Lung (tissue), 12 donors: ENCODE data around the gene CLEC2D. TPM values are rescaled to one million over a fixed set of nuclear protein-coding genes. Genes with fewer than 3 reads are reported as not detected.
"Not testable (repeated sequence)": the region's sequence is repeated elsewhere in the genome, so short reads cannot be mapped to it uniquely, and the experiment has no call there.

Experiments used
- ATAC-seq: fragments of 200-7000 bp; cut with Tn5 transposase; one replicate; pipeline ENCODE4 v1.9.1; 2020; ENCODE audit warnings: moderate number of reproducible peaks; ENCODE audit not compliant: insufficient read depth, low FRiP score
- DNase-seq, 3 donors: peaks; one replicate each; pipeline ENCODE4 v3.0.0-alpha.2; 2013 to 2017
- H3K27ac ChIP-seq, 2 donors: one replicate each; pipeline ENCODE4 v1.5.1; 2013; ENCODE audit warnings: mild to moderate bottlenecking in 2 of 2, moderate library complexity in 2 of 2, control low read depth in 1 of 2, inconsistent platforms in 1 of 2, low read depth in 1 of 2, low read length in 1 of 2
- H3K27me3 ChIP-seq, 3 donors: one replicate each; pipeline ENCODE4 v1.5.1; 2013; ENCODE audit warnings: low read length in 2 of 3; ENCODE audit not compliant: control insufficient read depth in 3 of 3, insufficient read depth in 3 of 3
- H3K36me3 ChIP-seq, 4 donors: one replicate each; pipeline ENCODE4 v1.5.1; 2013; ENCODE audit warnings: low read length in 4 of 4, mild to moderate bottlenecking in 1 of 4, moderate library complexity in 1 of 4; ENCODE audit not compliant: control insufficient read depth in 4 of 4, insufficient read depth in 4 of 4
- H3K4me1 ChIP-seq, 5 donors: one replicate each; pipeline ENCODE4 v1.5.1; 2013; ENCODE audit warnings: low read length in 5 of 5, mild to moderate bottlenecking in 2 of 5, moderate library complexity in 1 of 5; ENCODE audit not compliant: control insufficient read depth in 5 of 5, insufficient read depth in 5 of 5
- H3K4me3 ChIP-seq: one replicate; pipeline ENCODE4 v1.5.1; 2013; ENCODE audit warnings: mild to moderate bottlenecking, control low read depth, moderate library complexity
- H3K9ac ChIP-seq, 2 donors: one replicate each; pipeline ENCODE4 v1.5.1; 2013; ENCODE audit warnings: low read length in 2 of 2, control low read depth in 1 of 2; ENCODE audit not compliant: insufficient read depth in 1 of 2
- H3K9me3 ChIP-seq, 4 donors: one replicate each; pipeline ENCODE4 v1.5.1; 2013; ENCODE audit warnings: low read length in 3 of 4, mild to moderate bottlenecking in 1 of 4, moderate library complexity in 1 of 4; ENCODE audit not compliant: control insufficient read depth in 4 of 4, insufficient read depth in 3 of 4
- WGBS, 2 donors: extraction: QIAGEN DNeasy Blood & Tissue Kit; methylation state at CpG; one replicate each; pipeline ENCODE4 v1.1.7; 2013; 5-methylcytosine and 5-hydroxymethylcytosine counted together
- polyA plus RNA-seq, 2 donors: library from polyadenylated mRNA; stranded (reverse); fragments of 200-250 nt; gene quantifications; one replicate each; pipeline ENCODE4 v1.2.1, GENCODE V29; 2013
- total RNA-seq, 2 donors: library from RNA; depleted of rRNA in 1 of 2; stranded (reverse); fragments of >200 nt in 1 of 2; gene quantifications; one replicate each; pipeline ENCODE4 v1.2.1, GENCODE V29; 2014 to 2021
- TF ChIP-seq, protein P1 (sequence below): IDR thresholded peaks from 2 replicates; pipeline ENCODE4 v1.5.1; 2012; ENCODE audit warnings: mild to moderate bottlenecking; ENCODE audit errors: control extremely low read depth, extremely low read depth
- donor health status: control.
- donor health status: control.
- donor health status: Bipolar disorder and iron deficiency.
- donor health status: healthy.
- donor health status: DM: yes; HTN: yes; CAD: no.

CLEC2D gene
- total and polyA plus RNA-seq, 4 donors: 4.4 to 30.5 (median 9.0) TPM

DNA sequence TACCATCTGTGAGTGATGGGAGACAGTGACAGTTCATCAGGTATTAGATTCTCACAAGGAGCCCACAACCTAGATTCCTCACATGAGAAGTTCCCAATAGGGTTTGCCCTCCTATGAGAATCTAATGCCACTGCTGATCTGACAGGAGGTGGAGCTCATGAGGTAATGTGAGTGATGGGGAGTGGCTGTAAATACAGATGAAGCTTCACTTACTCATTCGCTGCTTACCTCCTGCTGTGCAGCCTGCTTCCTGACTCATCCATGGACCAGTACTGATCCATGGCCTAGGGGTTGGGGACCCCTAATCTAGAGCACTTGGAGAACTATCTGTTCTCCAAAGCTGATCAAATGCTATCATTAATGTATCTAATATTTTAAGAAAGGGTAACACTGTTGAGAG lies 17.7 kb downstream of the CLEC2D start:
- Histone ChIP-seq H3K27me3 (no peaks in the 10 kb centered on the region), H3K9me3 (peaks cover 0 to 5% (median 3%) of the 10 kb centered on the region in 4 donors), H3K4me1 (peaks cover 0 to 9% (median 0%) of the 10 kb centered on the region in 5 donors), H3K36me3 (peaks cover 3 to 46% (median 26%) of the 10 kb centered on the region in 4 donors), H3K4me3 (no peak overlapping the region), H3K27ac (no peak overlapping the region), H3K9ac (no peak overlapping the region)
- TF ChIP-seq, protein P1, sequence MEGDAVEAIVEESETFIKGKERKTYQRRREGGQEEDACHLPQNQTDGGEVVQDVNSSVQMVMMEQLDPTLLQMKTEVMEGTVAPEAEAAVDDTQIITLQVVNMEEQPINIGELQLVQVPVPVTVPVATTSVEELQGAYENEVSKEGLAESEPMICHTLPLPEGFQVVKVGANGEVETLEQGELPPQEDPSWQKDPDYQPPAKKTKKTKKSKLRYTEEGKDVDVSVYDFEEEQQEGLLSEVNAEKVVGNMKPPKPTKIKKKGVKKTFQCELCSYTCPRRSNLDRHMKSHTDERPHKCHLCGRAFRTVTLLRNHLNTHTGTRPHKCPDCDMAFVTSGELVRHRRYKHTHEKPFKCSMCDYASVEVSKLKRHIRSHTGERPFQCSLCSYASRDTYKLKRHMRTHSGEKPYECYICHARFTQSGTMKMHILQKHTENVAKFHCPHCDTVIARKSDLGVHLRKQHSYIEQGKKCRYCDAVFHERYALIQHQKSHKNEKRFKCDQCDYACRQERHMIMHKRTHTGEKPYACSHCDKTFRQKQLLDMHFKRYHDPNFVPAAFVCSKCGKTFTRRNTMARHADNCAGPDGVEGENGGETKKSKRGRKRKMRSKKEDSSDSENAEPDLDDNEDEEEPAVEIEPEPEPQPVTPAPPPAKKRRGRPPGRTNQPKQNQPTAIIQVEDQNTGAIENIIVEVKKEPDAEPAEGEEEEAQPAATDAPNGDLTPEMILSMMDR: no peak
- 83 to 96% methylated on average over 1 of the region's 1 CpG for WGBS, 2 donors
- DNase-seq (no peak), ATAC-seq (no peak)

DNA sequence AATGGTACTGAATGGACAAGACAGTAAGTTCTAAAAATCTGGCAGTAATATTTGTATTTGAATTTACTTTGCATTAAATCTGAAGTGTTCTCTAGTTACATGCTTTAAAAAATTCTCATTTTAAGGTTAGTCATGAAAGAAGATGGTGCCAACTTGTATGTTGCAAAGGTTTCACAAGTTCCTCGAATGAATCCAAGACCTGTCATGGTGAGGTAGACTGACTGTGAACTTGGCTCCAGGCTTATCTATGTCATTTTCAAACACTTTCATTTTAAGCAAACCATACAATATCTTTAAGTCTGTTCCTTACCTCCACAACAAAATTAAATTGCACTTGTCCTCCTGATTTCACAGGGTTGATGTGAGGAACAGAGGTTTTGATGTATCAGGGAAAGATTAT lies 23.4 kb downstream of the CLEC2D start:
- H3K27ac ChIP-seq: no peak overlapping the region
- H3K36me3 ChIP-seq: peaks cover 0 to 51% (median 34%) of the 10 kb centered on the region in 4 donors
- H3K27me3 ChIP-seq: no peaks in the 10 kb centered on the region
- H3K9ac ChIP-seq: no peak overlapping the region
- ATAC-seq (no peak), DNase-seq (no peak)
- WGBS, 2 donors: 65 to 89% methylated on average over 1 of the region's 1 CpG
- H3K4me1 ChIP-seq: no peaks in the 10 kb centered on the region
- TF ChIP-seq, protein P1: no peak
- no peak overlapping the region for H3K4me3 ChIP-seq
- H3K9me3 ChIP-seq: peaks cover 0 to 3% (median 2%) of the 10 kb centered on the region in 4 donors

DNA sequence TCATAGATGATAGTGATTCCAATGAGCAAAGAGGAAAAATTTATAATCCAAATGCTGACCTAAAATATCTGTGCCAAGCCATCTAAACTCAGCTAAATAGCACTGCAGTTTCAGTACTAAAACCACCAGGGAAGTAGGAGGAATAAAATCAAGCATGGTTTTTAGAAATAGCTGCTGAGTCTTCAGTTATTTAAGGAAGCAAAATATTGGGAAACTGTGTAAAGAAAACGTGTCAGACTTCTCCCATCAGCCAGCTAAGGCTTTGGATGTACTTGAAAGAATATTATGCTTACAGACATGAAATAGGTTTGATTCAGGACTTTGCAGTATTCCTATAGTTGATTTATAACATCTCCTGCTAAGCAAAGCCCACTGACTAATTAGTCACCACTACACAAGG lies 24.7 kb downstream of the CLEC2D start:
- no peak for ATAC-seq
- TF ChIP-seq, protein P1: no peak
- no peak for DNase-seq
- Histone ChIP-seq H3K9me3 (no peaks in the 10 kb centered on the region), H3K27me3 (no peaks in the 10 kb centered on the region), H3K36me3 (peaks cover 0 to 37% (median 25%) of the 10 kb centered on the region in 4 donors), H3K9ac (no peak overlapping the region), H3K4me1 (no peaks in the 10 kb centered on the region), H3K4me3 (no peak overlapping the region), H3K27ac (no peak overlapping the region)
- WGBS, 2 donors: 23 to 43% methylated on average over 1 of the region's 1 CpG

DNA sequence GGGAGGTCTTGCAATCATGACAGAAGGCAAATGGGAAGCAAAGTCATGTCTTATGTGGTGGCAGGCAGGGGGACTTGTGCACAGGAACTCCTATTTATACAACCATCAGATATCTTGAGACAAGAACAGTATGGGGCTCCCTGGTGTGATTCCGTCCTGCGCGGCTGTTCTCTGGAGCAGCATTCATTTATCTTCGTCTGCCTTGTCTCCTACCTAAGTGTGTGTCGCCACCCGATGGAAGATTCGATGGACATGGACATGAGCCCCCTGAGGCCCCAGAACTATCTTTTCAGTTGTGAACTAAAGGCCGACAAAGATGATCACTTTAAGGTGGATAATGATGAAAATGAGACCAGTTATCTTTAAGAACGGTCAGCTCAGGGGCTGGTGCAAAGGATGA lies 25.6 kb downstream of the CLEC2D start:
- WGBS, 2 donors: 93 to 96% methylated on average over 9 of the region's 9 CpGs
- not testable (repeated sequence) for ATAC-seq, H3K4me1 ChIP-seq

DNA sequence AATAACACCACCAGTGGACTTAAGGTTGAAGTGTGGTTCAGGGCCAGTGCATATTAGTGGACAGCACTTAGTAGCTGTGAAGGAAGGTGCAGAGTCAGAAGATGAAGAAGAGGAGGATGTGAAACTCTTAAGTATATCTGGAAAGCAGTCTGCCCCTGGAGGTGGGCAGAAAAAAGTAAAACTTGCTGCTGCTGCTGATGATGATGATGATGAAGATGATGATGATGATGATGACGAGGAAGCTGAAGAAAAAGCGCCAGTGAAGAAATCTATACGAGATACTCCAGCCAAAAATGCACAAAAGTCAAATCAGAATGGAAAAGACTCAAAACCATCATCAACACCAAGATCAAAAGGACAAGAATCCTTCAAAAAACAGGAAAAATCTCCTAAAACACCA lies 26.1 kb downstream of the CLEC2D start:
- H3K36me3 ChIP-seq: peaks cover 0 to 24% (median 18%) of the 10 kb centered on the region in 4 donors
- not testable (repeated sequence) for H3K4me3 ChIP-seq, ATAC-seq, H3K9me3 ChIP-seq, H3K9ac ChIP-seq, H3K4me1 ChIP-seq, H3K27ac ChIP-seq, DNase-seq, H3K27me3 ChIP-seq
- 97 to 100% methylated on average over 3 of the region's 3 CpGs for WGBS, 2 donors

More for the DNA sequence above, 25.6 kb downstream of the CLEC2D start:
- not testable (repeated sequence) for H3K4me3 ChIP-seq, H3K9ac ChIP-seq, DNase-seq, H3K27me3 ChIP-seq, H3K27ac ChIP-seq, H3K9me3 ChIP-seq
- peaks cover 0 to 29% (median 21%) of the 10 kb centered on the region in 4 donors for H3K36me3 ChIP-seq
